HepG2 (cell line): Measurements from ENCODE around the gene DNAAF9. TPM values are rescaled to one million over a fixed set of nuclear protein-coding genes. Genes with fewer than 3 reads are reported as not detected.

Experiments
- ATAC-seq: fragments of 200-7000 bp; cut with Tn5 transposase; 3 replicates; pipeline ENCODE4 v1.9.1; 2020; ENCODE audit warnings: mild to moderate bottlenecking, moderate library complexity
- BruUV-seq: library from RNA; stranded (reverse); fragments of 400-500 nt; replicated peaks from 2 replicates; lab custom pipeline; 2021; lab: Mats Ljungman, UMichigan
- CTCF ChIA-PET: fragments of 300-600 bp; formaldehyde crosslinking; extraction: SDS; loops from one replicate; lab custom pipeline; 2021; ENCODE audit warnings: low total read pairs, inconsistent platforms, low intra/inter-chr PET ratio; lab: Yijun Ruan, JAX
- POLR2A ChIA-PET: fragments of 350-600 bp; sonication (Branson Sonifier 250); formaldehyde crosslinking; loops from one replicate; lab custom pipeline; 2020; ENCODE audit warnings: antibody characterized with exemption, inconsistent platforms; lab: Yijun Ruan, JAX
- DNase-seq: peaks from one replicate; pipeline ENCODE4 v3.0.0-alpha.2; 2015; ENCODE audit warnings: low spot score
- FAIRE-seq: peaks from 3 replicates; lab custom pipeline; 2011; peaks lifted over from hg19 to GRCh38; lab: Jason Lieb, UNC
- H2AFZ ChIP-seq: one replicate; pipeline ENCODE4 v1.6.1; 2011; ENCODE audit warnings: low read length, inconsistent platforms
- H3K27ac ChIP-seq: fragments of 300-600 bp; 3 replicates; pipeline ENCODE4 v1.8.0; 2011; ENCODE audit warnings: mixed run types, mild to moderate bottlenecking, mixed read lengths, low read length, inconsistent platforms; ENCODE audit not compliant: insufficient read depth; ENCODE audit errors: extremely low read length
- H3K27me3 ChIP-seq, 2 experiments: fragments of 200-600 bp in 1 of 2; 2 replicates in 1 of 2; 3 replicates in 1 of 2; pipeline versions ENCODE4 v1.6.0 to v1.8.0; 2011; ENCODE audit warnings: low read length in 2 of 2, mild to moderate bottlenecking in 2 of 2, moderate library complexity in 2 of 2, inconsistent platforms in 1 of 2; ENCODE audit not compliant: insufficient read depth in 2 of 2, control insufficient read depth in 1 of 2
- H3K36me3 ChIP-seq, 2 experiments: fragments of 200-600 bp in 1 of 2; replicated peaks in 1 of 2; 2 replicates in 1 of 2; 3 replicates in 1 of 2; pipeline versions ENCODE4 v1.5.1 to v1.8.0; 2011; ENCODE audit warnings: low read length in 2 of 2, inconsistent platforms in 1 of 2; ENCODE audit not compliant: insufficient read depth in 2 of 2, control insufficient read depth in 1 of 2
- H3K4me1 ChIP-seq: 2 replicates; pipeline ENCODE4 v1.5.1; 2012; ENCODE audit warnings: low read length, inconsistent platforms; ENCODE audit not compliant: insufficient read depth
- H3K4me2 ChIP-seq: 2 replicates; pipeline ENCODE4 v1.6.0; 2011; ENCODE audit warnings: low read depth, low read length, inconsistent platforms
- H3K4me3 ChIP-seq, 3 experiments: fragments of 200-600 bp in 1 of 3; sonication (generic), shearing (Covaris generic) in 1 of 3; replicated peaks in 1 of 3; 2 replicates each; pipeline ENCODE4 v1.5.1; 2011 to 2016; ENCODE audit warnings: low read length in 3 of 3, inconsistent platforms in 2 of 3, low read depth in 2 of 3, mild to moderate bottlenecking in 2 of 3, control low read depth in 1 of 3, mixed read lengths in 1 of 3; ENCODE audit not compliant: insufficient read depth in 1 of 3
- H3K79me2 ChIP-seq: one replicate; pipeline ENCODE4 v1.6.1; 2011; ENCODE audit warnings: low read length, inconsistent platforms; ENCODE audit not compliant: insufficient read depth
- H3K9ac ChIP-seq: 2 replicates; pipeline ENCODE4 v1.6.0; 2011; ENCODE audit warnings: mild to moderate bottlenecking, low read depth, low read length, inconsistent platforms; ENCODE audit not compliant: insufficient read depth
- H3K9me3 ChIP-seq: 2 replicates; pipeline ENCODE4 v1.5.1; 2012; ENCODE audit warnings: mild to moderate bottlenecking, low read length
- H4K20me1 ChIP-seq: 2 replicates; pipeline ENCODE4 v1.6.0; 2011; ENCODE audit warnings: inconsistent platforms, mild to moderate bottlenecking, low read length, moderate library complexity; ENCODE audit not compliant: insufficient read depth
- ATAD3A ChIP-seq: sonication (generic); formaldehyde crosslinking; IDR thresholded peaks from 2 replicates; pipeline ENCODE4 v1.4.0; 2020; ENCODE audit warnings: missing genetic modification reagents
- ATF7 ChIP-seq, 2 experiments: fragments of 450-650 bp in 1 of 2; sonication (generic) in 1 of 2; formaldehyde crosslinking in 1 of 2; IDR thresholded peaks; 2 replicates each; pipeline versions ENCODE4 v1.4.0 to v1.6.1; 2016 to 2020; ENCODE audit warnings: antibody characterized with exemption in 1 of 2, mild to moderate bottlenecking in 1 of 2, missing genetic modification reagents in 1 of 2
- ZBTB40 ChIP-seq, 2 experiments: fragments of 450-650 bp in 1 of 2; sonication (generic) in 1 of 2; formaldehyde crosslinking in 1 of 2; IDR thresholded peaks; 2 replicates each; pipeline versions ENCODE4 v1.6.1 to v1.8.0; 2016 to 2022; ENCODE audit warnings: antibody characterized with exemption in 1 of 2, mild to moderate bottlenecking in 1 of 2, missing genetic modification reagents in 1 of 2
- ZFAT ChIP-seq: sonication (generic); formaldehyde crosslinking; conservative IDR thresholded peaks from 2 replicates; pipeline ENCODE4 v1.8.1; 2023; ENCODE audit warnings: missing genetic modification reagents, inconsistent platforms
- ZNF121 ChIP-seq: sonication (generic); formaldehyde crosslinking; IDR thresholded peaks from 2 replicates; pipeline ENCODE4 v1.5.0; 2020; ENCODE audit warnings: mild to moderate bottlenecking, missing genetic modification reagents
- ZNF256 ChIP-seq: sonication (generic); formaldehyde crosslinking; conservative IDR thresholded peaks from 2 replicates; pipeline ENCODE4 v1.4.0; 2020; ENCODE audit warnings: missing genetic modification reagents
- ZNF460 ChIP-seq: sonication (generic); formaldehyde crosslinking; IDR thresholded peaks from 2 replicates; pipeline ENCODE4 v1.5.1; 2020; ENCODE audit warnings: missing genetic modification reagents, mild to moderate bottlenecking, borderline replicate concordance
- ZNF780A ChIP-seq: sonication (generic); formaldehyde crosslinking; IDR thresholded peaks from 2 replicates; pipeline ENCODE4 v1.8.0; 2022; ENCODE audit warnings: mild to moderate bottlenecking, missing genetic modification reagents, moderate library complexity
- WGBS: methylation state at CpG from one replicate; pipeline ENCODE4 v1.1.6; 2017; ENCODE audit warnings: low lambda C conversion rate; 5-methylcytosine and 5-hydroxymethylcytosine counted together
- in situ Hi-C: cut with HindIII; loops from 2 replicates; pipeline ENCODE4 v1.10.0; 2017; ENCODE audit warnings: low pct_unique_long_range_greater_than_20kb; ENCODE audit not compliant: extremely low pct_ligation_motif_present
- intact Hi-C: fragments of 100-400 bp; cut with micrococcal nuclease; formaldehyde crosslinking; loops from one replicate; pipeline ENCODE4 v1.10.0; 2022; ENCODE audit not compliant: unreplicated experiment
- polyA plus RNA-seq, 8 experiments: library from polyadenylated mRNA; depleted of rRNA in 3 of 8; stranded (reverse) in 7 of 8; unstranded in 1 of 8; fragments of >200 nt; fragmentation: Illumina TruSeq in 4 of 8; extraction: Trizol in 4 of 8; gene quantifications; 2 replicates each; pipeline versions ENCODE4 v1.2.1 to v1.2.3, GENCODE V29; 2011 to 2016; ENCODE audit warnings: low read depth in 4 of 8, missing spikeins in 1 of 8, mixed read lengths in 1 of 8; ENCODE audit not compliant: insufficient read depth in 1 of 8
- total RNA-seq, 5 experiments: library from RNA; depleted of rRNA; stranded (reverse); fragments of >200 nt; fragmentation: Illumina TruSeq; extraction: Trizol; gene quantifications; 2 replicates each; pipeline ENCODE4 v1.2.3, GENCODE V29; 2016; ENCODE audit warnings: low read depth in 1 of 5

DNAAF9 gene
- total and polyA plus RNA-seq, 2 of the 13 experiments (the other 11 are each of a cell fraction or from before 2014, with no cell fraction given) = 10.5 to 14.9 TPM

DNA sequence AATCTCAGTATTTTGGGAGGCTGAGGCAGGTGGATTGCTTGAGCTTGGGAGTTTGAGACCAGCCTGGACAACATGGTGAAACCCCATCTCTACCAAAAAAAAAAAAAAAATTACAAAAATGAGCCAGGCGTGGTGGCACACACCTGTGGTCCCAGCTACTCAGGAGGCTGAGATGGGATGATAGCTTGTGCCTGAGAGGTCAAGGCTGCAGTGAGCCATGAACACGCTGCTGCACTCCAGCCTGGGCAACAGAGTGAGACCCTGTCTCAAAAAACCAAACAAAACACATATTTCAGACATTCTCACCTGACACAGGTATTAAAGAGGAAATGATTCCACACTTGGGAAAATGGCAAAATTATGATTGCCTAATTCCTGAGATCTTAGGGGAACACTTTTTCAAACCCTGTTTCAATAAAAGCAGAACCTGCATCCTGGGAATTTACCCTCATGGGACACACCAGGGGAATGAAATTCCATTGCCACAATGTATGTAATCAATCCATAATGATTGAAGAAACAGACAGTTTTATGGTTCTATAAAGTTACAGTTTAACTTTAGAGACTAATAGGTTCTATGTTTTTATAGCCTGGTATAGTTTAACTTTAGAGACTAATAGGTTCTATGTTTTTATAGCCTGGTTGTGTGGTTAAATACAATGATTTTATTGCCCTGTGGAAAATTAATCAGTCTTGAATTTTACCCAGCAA, 29.6 kb upstream of the DNAAF9 start:
- no peak overlapping the region for H3K4me3 ChIP-seq
- ATAC-seq (no peak), FAIRE-seq (no peak), DNase-seq (no peak)
- BruUV-seq = no TSS peak
- no peak overlapping the region for H2AFZ ChIP-seq
- no peak overlapping the region for H3K9ac ChIP-seq
- CTCF ChIA-PET = no interaction called here
- intact Hi-C loops = no loop called here
- H4K20me1 ChIP-seq = no peaks in the 10 kb centered on the region
- in situ Hi-C loops = no loop called here
- H3K36me3 ChIP-seq = no peaks in the 10 kb centered on the region
- no peak overlapping the region for H3K27ac ChIP-seq
- WGBS = 15% methylated on average over 2 of the region's 2 CpGs
- POLR2A ChIA-PET = no interaction called here
- H3K27me3 ChIP-seq = 0 out of 5 replicates have a peak, but pooled peaks cover 0 to 3% of the 10 kb centered on the region in 2 experiments
- no peaks in the 10 kb centered on the region for H3K79me2 ChIP-seq
- H3K4me1 ChIP-seq = peaks cover 23% of the 10 kb centered on the region
- TF ChIP-seq ZNF121 (CRISPR knock-in tag) (peak; percentile 52; the same call in 1 of the 2 replicates), ZNF780A (no peak), ZNF460 (CRISPR knock-in tag) (peak; percentile 59; the same call in 1 of the 2 replicates)
- no peaks in the 10 kb centered on the region for H3K9me3 ChIP-seq
- H3K4me2 ChIP-seq = no peak overlapping the region

GRCh38 chr20:3434232-3434631, 26.8 kb upstream of the DNAAF9 start:
- Histone ChIP-seq H3K27ac (no peak overlapping the region), H2AFZ (no peak overlapping the region), H3K27me3 (peaks cover 0 to 3% of the 10 kb centered on the region in 2 experiments; a peak in 1 of 5 replicates), H3K4me1 (peaks cover 34% of the 10 kb centered on the region), H3K79me2 (no peaks in the 10 kb centered on the region), H3K36me3 (no peaks in the 10 kb centered on the region), H3K4me3 (no peak overlapping the region), H3K9me3 (no peaks in the 10 kb centered on the region), H3K4me2 (no peak overlapping the region), H3K9ac (no peak overlapping the region), H4K20me1 (no peaks in the 10 kb centered on the region)
- no peak for FAIRE-seq
- ChIA-PET CTCF (no interaction called here), POLR2A (no interaction called here)
- no peak for DNase-seq
- in situ Hi-C loops (no loop called here), intact Hi-C loops (no loop called here)
- no peak for ATAC-seq
- BruUV-seq = no TSS peak
- 62% methylated on average over 6 of the region's 6 CpGs for WGBS
- TF ChIP-seq ZBTB40 (IDR thresholded peaks at IDR 0.05) (no peak), ZBTB40 (CRISPR knock-in tag; IDR thresholded peaks at IDR 0.05) (no peak), ZFAT (CRISPR knock-in tag) (no peak), ATAD3A (CRISPR knock-in tag) (no peak), ZNF256 (CRISPR knock-in tag) (no peak), ATF7 (IDR thresholded peaks at IDR 0.05) (peak; percentile 85), ATF7 (CRISPR knock-in tag; IDR thresholded peaks at IDR 0.05) (no peak)
